K562 (cell line): ENCODE results near the gene FGF10. TPM values are rescaled to one million over a fixed set of nuclear protein-coding genes. Genes with fewer than 3 reads are reported as not detected.

Source experiments
- ATAC-seq: fragments of 200-7000 bp; cut with Tn5 transposase; 3 replicates; pipeline ENCODE4 v1.9.1; 2020; ENCODE audit warnings: moderate library complexity
- BruUV-seq: library from RNA; stranded (reverse); fragments of 400-500 nt; replicated peaks from 2 replicates; lab custom pipeline; 2021; lab: Mats Ljungman, UMichigan
- CTCF ChIA-PET: fragments of 300-600 bp; formaldehyde crosslinking; extraction: SDS; loops from one replicate; lab custom pipeline; 2021; ENCODE audit warnings: low intra/inter-chr PET ratio; lab: Yijun Ruan, JAX
- POLR2A ChIA-PET: fragments of 300-600, 350-650 bp; sonication (Branson Sonifier 250); formaldehyde crosslinking; extraction: SDS; loops from one replicate; lab custom pipeline; 2021; ENCODE audit warnings: antibody characterized with exemption, inconsistent platforms; lab: Yijun Ruan, JAX
- DNase-seq, 4 experiments: peaks; one replicate each; pipeline versions ENCODE4 v3.0.0 to v3.0.0-alpha.2; 2011 to 2018; ENCODE audit warnings: low spot score in 3 of 4, mixed read lengths in 3 of 4; ENCODE audit errors: extremely low read depth in 1 of 4
- FAIRE-seq: peaks from 2 replicates; lab custom pipeline; 2011; peaks lifted over from hg19 to GRCh38; lab: Jason Lieb, UNC
- H2AFZ ChIP-seq: 2 replicates; pipeline ENCODE4 v1.6.0; 2011; ENCODE audit warnings: low read depth, low read length, control low read depth, inconsistent platforms
- H3K27ac ChIP-seq: fragments of 200-600 bp; 3 replicates; pipeline ENCODE4 v1.8.0; 2011; ENCODE audit warnings: low read depth, mild to moderate bottlenecking, control low read depth, inconsistent platforms, low read length, moderate library complexity, mixed read lengths; ENCODE audit errors: extremely low read depth
- H3K27me3 ChIP-seq, 2 experiments: fragments of 300-600 bp in 1 of 2; 2 replicates in 1 of 2; 3 replicates in 1 of 2; pipeline versions ENCODE4 v1.6.0 to v1.8.0; 2011; ENCODE audit warnings: inconsistent platforms in 2 of 2, low read length in 2 of 2, mild to moderate bottlenecking in 1 of 2, mixed read lengths in 1 of 2, moderate library complexity in 1 of 2; ENCODE audit not compliant: control insufficient read depth in 2 of 2, insufficient read depth in 2 of 2
- H3K36me3 ChIP-seq: fragments of 300-600 bp; 3 replicates; pipeline ENCODE4 v1.8.0; 2011; ENCODE audit warnings: mild to moderate bottlenecking, low read length, inconsistent platforms; ENCODE audit not compliant: control insufficient read depth, insufficient read depth
- H3K4me1 ChIP-seq, 2 experiments: fragments of 200-600 bp in 1 of 2; replicated peaks in 1 of 2; 2 replicates in 1 of 2; 3 replicates in 1 of 2; pipeline versions ENCODE4 v1.5.1 to v1.8.0; 2011; ENCODE audit warnings: inconsistent platforms in 2 of 2, low read length in 2 of 2, mild to moderate bottlenecking in 1 of 2, mixed read lengths in 1 of 2, moderate library complexity in 1 of 2; ENCODE audit not compliant: control insufficient read depth in 2 of 2, insufficient read depth in 2 of 2
- H3K4me2 ChIP-seq: 2 replicates; pipeline ENCODE4 v1.6.1; 2011; ENCODE audit warnings: low read length, control low read depth, inconsistent platforms, mixed read lengths; ENCODE audit not compliant: insufficient read depth
- H3K4me3 ChIP-seq: fragments of 200-600 bp; sonication (generic), shearing (Covaris generic); 2 replicates; pipeline ENCODE4 v1.5.1; 2016; ENCODE audit warnings: control low read depth, inconsistent platforms
- H3K79me2 ChIP-seq: fragments of 200-600 bp; 3 replicates; pipeline ENCODE4 v1.8.0; 2011; ENCODE audit warnings: low read length, inconsistent platforms; ENCODE audit not compliant: control insufficient read depth, insufficient read depth
- H3K9ac ChIP-seq, 2 experiments: 2 replicates each; pipeline versions ENCODE4 v1.6.0 to v1.6.1; 2011; ENCODE audit warnings: low read depth in 2 of 2, low read length in 2 of 2, control low read depth in 1 of 2, inconsistent platforms in 1 of 2, mild to moderate bottlenecking in 1 of 2, mixed read lengths in 1 of 2; ENCODE audit not compliant: insufficient read depth in 1 of 2
- H3K9me1 ChIP-seq: one replicate; pipeline ENCODE4 v1.6.0; 2011; ENCODE audit warnings: inconsistent platforms, mild to moderate bottlenecking, low read length, moderate library complexity; ENCODE audit not compliant: control insufficient read depth, insufficient read depth
- H3K9me3 ChIP-seq: replicated peaks from 2 replicates; pipeline ENCODE4 v1.5.1; 2011; ENCODE audit warnings: low read depth, low read length, inconsistent platforms; ENCODE audit not compliant: control insufficient read depth, insufficient read depth
- H4K20me1 ChIP-seq: replicated peaks from 2 replicates; pipeline ENCODE4 v1.6.1; 2011; ENCODE audit warnings: low read length, inconsistent platforms, mixed read lengths; ENCODE audit not compliant: control insufficient read depth, insufficient read depth
- ARID3A ChIP-seq: IDR thresholded peaks from 2 replicates; pipeline ENCODE4 v1.6.1; 2012; ENCODE audit warnings: low read depth, low read length, improper control_type of control experiment, borderline replicate concordance
- DIDO1 ChIP-seq: fragments of 450-650 bp; IDR thresholded peaks from 2 replicates; pipeline ENCODE4 v1.6.1; 2016; ENCODE audit warnings: low read depth, missing biosample characterization, missing genetic modification characterization
- ETV1 ChIP-seq: fragments of 450-650 bp; conservative IDR thresholded peaks from 2 replicates; pipeline ENCODE4 v1.6.1; 2016; ENCODE audit warnings: missing genetic modification characterization, control low read depth, low read depth, missing compliant biosample characterization
- GTF2F1 ChIP-seq: IDR thresholded peaks from 2 replicates; pipeline ENCODE4 v1.6.1; 2011; ENCODE audit warnings: low read depth, low read length, improper control_type of control experiment
- MEIS2 ChIP-seq: fragments of 450-650 bp; IDR thresholded peaks from 2 replicates; pipeline ENCODE4 v1.6.1; 2014; ENCODE audit warnings: mild to moderate bottlenecking; ENCODE audit not compliant: partially characterized antibody
- NR1H2 ChIP-seq: sonication (generic); formaldehyde crosslinking; IDR thresholded peaks from 2 replicates; pipeline ENCODE4 v1.4.0; 2020; ENCODE audit warnings: mild to moderate bottlenecking, missing genetic modification reagents
- THRAP3 ChIP-seq: fragments of 450-650 bp; IDR thresholded peaks from 2 replicates; pipeline ENCODE4 v1.6.1; 2016; ENCODE audit warnings: mild to moderate bottlenecking, inconsistent platforms, borderline replicate concordance
- ZBTB2 ChIP-seq: fragments of 450-650 bp; IDR thresholded peaks from 2 replicates; pipeline ENCODE4 v1.6.1; 2016; ENCODE audit warnings: antibody characterized with exemption
- ZNF354B ChIP-seq: fragments of 250-450 bp; sonication (Bioruptor Pico); IDR thresholded peaks from 2 replicates; pipeline ENCODE4 v1.4.0; 2020
- WGBS: fragments of 100-300 bp; shearing (Covaris generic); methylation state at CpG from one replicate; pipeline ENCODE4 v1.1.6; 2016; ENCODE audit warnings: low coverage, mixed read lengths; ENCODE audit not compliant: insufficient coverage; ENCODE audit errors: missing lambda C conversion rate; 5-methylcytosine and 5-hydroxymethylcytosine counted together
- in situ Hi-C: fragments of 300-500 bp; cut with MboI; formaldehyde crosslinking; loops from 4 replicates; pipeline ENCODE4 v1.15.0; 2018; ENCODE audit warnings: inconsistent platforms, mixed read lengths
- intact Hi-C: fragments of 100-400 bp; cut with micrococcal nuclease; formaldehyde crosslinking; loops from 2 replicates; pipeline ENCODE4 v1.14.2; 2022
- polyA plus RNA-seq, 8 experiments: library from polyadenylated mRNA; depleted of rRNA in 4 of 8; stranded (reverse) in 5 of 8; unstranded in 3 of 8; fragments of >200 nt; fragmentation: Nextera tagmentation in 2 of 8; fragmentation: Illumina TruSeq in 1 of 8; extraction: Ambion mirVana in 2 of 8; extraction: Trizol in 1 of 8; gene quantifications; 2 replicates each; pipeline versions ENCODE4 v1.2.1 to v1.2.3, GENCODE V29; 2011 to 2014; ENCODE audit warnings: inconsistent platforms in 1 of 8, missing spikeins in 1 of 8
- total RNA-seq, 7 experiments: library from RNA; depleted of rRNA in 6 of 7; stranded (reverse); fragments of >200 nt in 6 of 7; fragmentation: Illumina TruSeq in 2 of 7; extraction: Trizol in 2 of 7; gene quantifications; 2 replicates each; pipeline versions ENCODE4 v1.2.1 to v1.2.3, GENCODE V29; 2011 to 2021; ENCODE audit warnings: low replicate concordance in 1 of 7
- TF ChIP-seq, protein P1 (sequence below): fragments of 150-350 bp; conservative IDR thresholded peaks from 2 replicates; pipeline ENCODE4 v1.6.1; 2014; ENCODE audit warnings: low read length
- TF ChIP-seq, protein P2 (sequence below): sonication (generic); formaldehyde crosslinking; IDR thresholded peaks from 2 replicates; pipeline ENCODE4 v1.8.0; 2022; ENCODE audit warnings: mild to moderate bottlenecking, missing genetic modification reagents
- TF ChIP-seq, protein P3 (sequence below): fragments of 250-450 bp; sonication (Bioruptor Pico); IDR thresholded peaks from 2 replicates; pipeline ENCODE4 v1.5.0; 2021

FGF10 gene
- total and polyA plus RNA-seq, 9 of the 15 experiments (the other 6 are each of a cell fraction or from before 2014, with no cell fraction given): not detected

DNA sequence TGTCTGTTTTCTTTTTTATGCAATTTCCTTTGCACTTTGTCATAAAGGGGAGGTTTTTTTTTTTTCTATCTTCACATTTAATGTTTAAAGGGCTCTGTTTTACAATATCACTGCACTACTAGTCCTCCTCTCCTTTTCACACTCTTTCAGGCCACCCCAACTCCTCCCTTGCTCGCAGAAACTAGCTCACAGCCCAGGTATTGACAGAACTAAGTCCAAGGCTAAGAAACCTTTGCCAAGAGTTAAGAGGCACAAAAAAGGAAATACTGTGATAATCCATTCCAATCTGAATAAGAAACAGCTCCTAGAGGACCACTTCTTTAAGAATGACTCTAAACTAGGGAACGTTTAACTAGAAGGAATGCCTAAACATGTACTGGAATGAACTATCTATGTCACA, 1.1 kb upstream of the FGF10 start:
- POLR2A ChIA-PET: no interaction called here
- Histone ChIP-seq H3K4me2 (no peak overlapping the region), H3K27ac (no peak overlapping the region), H3K4me1 (no peaks in the 10 kb centered on the region), H3K9ac (no peak overlapping the region), H3K27me3 (no peaks in the 10 kb centered on the region), H4K20me1 (no peaks in the 10 kb centered on the region), H3K36me3 (no peaks in the 10 kb centered on the region), H3K4me3 (no peak overlapping the region), H3K9me1 (no peaks in the 10 kb centered on the region), H3K79me2 (no peaks in the 10 kb centered on the region), H2AFZ (no peak overlapping the region), H3K9me3 (no peaks in the 10 kb centered on the region)
- DNase-seq (no peak), FAIRE-seq (no peak), ATAC-seq (no peak)
- 0% methylated on average over 2 of the region's 2 CpGs for WGBS
- intact Hi-C loops: no loop called here
- CTCF ChIA-PET: no interaction called here
- in situ Hi-C loops: no loop called here
- BruUV-seq: no TSS peak
- no peak for TF ChIP-seq NR1H2 (CRISPR knock-in tag)
- no peak for TF ChIP-seq GTF2F1
- TF ChIP-seq, protein P1, sequence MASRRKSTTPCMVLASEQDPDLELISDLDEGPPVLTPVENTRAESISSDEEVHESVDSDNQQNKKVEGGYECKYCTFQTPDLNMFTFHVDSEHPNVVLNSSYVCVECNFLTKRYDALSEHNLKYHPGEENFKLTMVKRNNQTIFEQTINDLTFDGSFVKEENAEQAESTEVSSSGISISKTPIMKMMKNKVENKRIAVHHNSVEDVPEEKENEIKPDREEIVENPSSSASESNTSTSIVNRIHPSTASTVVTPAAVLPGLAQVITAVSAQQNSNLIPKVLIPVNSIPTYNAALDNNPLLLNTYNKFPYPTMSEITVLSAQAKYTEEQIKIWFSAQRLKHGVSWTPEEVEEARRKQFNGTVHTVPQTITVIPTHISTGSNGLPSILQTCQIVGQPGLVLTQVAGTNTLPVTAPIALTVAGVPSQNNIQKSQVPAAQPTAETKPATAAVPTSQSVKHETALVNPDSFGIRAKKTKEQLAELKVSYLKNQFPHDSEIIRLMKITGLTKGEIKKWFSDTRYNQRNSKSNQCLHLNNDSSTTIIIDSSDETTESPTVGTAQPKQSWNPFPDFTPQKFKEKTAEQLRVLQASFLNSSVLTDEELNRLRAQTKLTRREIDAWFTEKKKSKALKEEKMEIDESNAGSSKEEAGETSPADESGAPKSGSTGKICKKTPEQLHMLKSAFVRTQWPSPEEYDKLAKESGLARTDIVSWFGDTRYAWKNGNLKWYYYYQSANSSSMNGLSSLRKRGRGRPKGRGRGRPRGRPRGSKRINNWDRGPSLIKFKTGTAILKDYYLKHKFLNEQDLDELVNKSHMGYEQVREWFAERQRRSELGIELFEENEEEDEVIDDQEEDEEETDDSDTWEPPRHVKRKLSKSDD: no peak
- TF ChIP-seq, protein P2, sequence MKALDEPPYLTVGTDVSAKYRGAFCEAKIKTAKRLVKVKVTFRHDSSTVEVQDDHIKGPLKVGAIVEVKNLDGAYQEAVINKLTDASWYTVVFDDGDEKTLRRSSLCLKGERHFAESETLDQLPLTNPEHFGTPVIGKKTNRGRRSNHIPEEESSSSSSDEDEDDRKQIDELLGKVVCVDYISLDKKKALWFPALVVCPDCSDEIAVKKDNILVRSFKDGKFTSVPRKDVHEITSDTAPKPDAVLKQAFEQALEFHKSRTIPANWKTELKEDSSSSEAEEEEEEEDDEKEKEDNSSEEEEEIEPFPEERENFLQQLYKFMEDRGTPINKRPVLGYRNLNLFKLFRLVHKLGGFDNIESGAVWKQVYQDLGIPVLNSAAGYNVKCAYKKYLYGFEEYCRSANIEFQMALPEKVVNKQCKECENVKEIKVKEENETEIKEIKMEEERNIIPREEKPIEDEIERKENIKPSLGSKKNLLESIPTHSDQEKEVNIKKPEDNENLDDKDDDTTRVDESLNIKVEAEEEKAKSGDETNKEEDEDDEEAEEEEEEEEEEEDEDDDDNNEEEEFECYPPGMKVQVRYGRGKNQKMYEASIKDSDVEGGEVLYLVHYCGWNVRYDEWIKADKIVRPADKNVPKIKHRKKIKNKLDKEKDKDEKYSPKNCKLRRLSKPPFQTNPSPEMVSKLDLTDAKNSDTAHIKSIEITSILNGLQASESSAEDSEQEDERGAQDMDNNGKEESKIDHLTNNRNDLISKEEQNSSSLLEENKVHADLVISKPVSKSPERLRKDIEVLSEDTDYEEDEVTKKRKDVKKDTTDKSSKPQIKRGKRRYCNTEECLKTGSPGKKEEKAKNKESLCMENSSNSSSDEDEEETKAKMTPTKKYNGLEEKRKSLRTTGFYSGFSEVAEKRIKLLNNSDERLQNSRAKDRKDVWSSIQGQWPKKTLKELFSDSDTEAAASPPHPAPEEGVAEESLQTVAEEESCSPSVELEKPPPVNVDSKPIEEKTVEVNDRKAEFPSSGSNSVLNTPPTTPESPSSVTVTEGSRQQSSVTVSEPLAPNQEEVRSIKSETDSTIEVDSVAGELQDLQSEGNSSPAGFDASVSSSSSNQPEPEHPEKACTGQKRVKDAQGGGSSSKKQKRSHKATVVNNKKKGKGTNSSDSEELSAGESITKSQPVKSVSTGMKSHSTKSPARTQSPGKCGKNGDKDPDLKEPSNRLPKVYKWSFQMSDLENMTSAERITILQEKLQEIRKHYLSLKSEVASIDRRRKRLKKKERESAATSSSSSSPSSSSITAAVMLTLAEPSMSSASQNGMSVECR (CRISPR knock-in tag): no peak
- TF ChIP-seq, protein P3, sequence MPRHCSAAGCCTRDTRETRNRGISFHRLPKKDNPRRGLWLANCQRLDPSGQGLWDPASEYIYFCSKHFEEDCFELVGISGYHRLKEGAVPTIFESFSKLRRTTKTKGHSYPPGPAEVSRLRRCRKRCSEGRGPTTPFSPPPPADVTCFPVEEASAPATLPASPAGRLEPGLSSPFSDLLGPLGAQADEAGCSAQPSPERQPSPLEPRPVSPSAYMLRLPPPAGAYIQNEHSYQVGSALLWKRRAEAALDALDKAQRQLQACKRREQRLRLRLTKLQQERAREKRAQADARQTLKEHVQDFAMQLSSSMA (CRISPR knock-in tag): no peak
- TF ChIP-seq ARID3A: no peak
- no peak for TF ChIP-seq THRAP3
- TF ChIP-seq ZNF354B: no peak
- no peak for TF ChIP-seq MEIS2
- TF ChIP-seq ETV1 (tag): no peak
- no peak for TF ChIP-seq ZBTB2
- no peak for TF ChIP-seq DIDO1 (tag)
